HG02852 (cell line): ENCODE data around the gene APEX1.
"Not testable (repeated sequence)": the region's sequence is repeated elsewhere in the genome, so short reads cannot be mapped to it uniquely, and the experiment has no call there.

Experiments
- ATAC-seq: cut with Tn5 transposase; IDR thresholded peaks from one replicate; pipeline ENCODE4 v1.9.1; 2021; ENCODE audit warnings: mild to moderate bottlenecking, moderate library complexity; ENCODE audit not compliant: unreplicated experiment

The APEX1 gene

GRCh38 chr14:20472536-20473169 is 17.6 kb downstream of the APEX1 start:
- ATAC-seq, result no peak

GRCh38 chr14:20476776-20477175 is 21.8 kb downstream of the APEX1 start:
- ATAC-seq, result no peak

- ATAC-seq, result no peak
Measured at GRCh38 chr14:20477211-20477876, 22.3 kb downstream of the APEX1 start.

- ATAC-seq, result no peak
Measured at GRCh38 chr14:20478894-20479293, 23.9 kb downstream of the APEX1 start.

GRCh38 chr14:20482382-20482781 is 27.4 kb downstream of the APEX1 start:
- no peak for ATAC-seq

- ATAC-seq, result no peak
Measured at GRCh38 chr14:20485900-20486299, 30.9 kb downstream of the APEX1 start.

GRCh38 chr14:20486684-20487395 is 31.8 kb downstream of the APEX1 start:
- no peak for ATAC-seq

GRCh38 chr14:20487396-20487725 is 32.3 kb downstream of the APEX1 start:
- no peak for ATAC-seq

GRCh38 chr14:20489093-20489994 is 34.3 kb downstream of the APEX1 start:
- ATAC-seq, result peak; percentile 45

- ATAC-seq, result no peak
Measured at GRCh38 chr14:20490563-20490962, 35.5 kb downstream of the APEX1 start.

GRCh38 chr14:20492486-20492885 is 37.5 kb downstream of the APEX1 start:
- ATAC-seq, result no peak

- no peak for ATAC-seq
Measured at GRCh38 chr14:20493634-20494033, 38.6 kb downstream of the APEX1 start.

- ATAC-seq, result no peak
Measured at GRCh38 chr14:20494935-20495766, 40.1 kb downstream of the APEX1 start.

- no peak for ATAC-seq
Measured at GRCh38 chr14:20498622-20499021, 43.6 kb downstream of the APEX1 start.

GRCh38 chr14:20499108-20499507 is 44.1 kb downstream of the APEX1 start:
- no peak for ATAC-seq

GRCh38 chr14:20499881-20500280 is 44.9 kb downstream of the APEX1 start:
- ATAC-seq, result no peak

- no peak for ATAC-seq
Measured at GRCh38 chr14:20501346-20501745, 46.3 kb downstream of the APEX1 start.

- no peak for ATAC-seq
Measured at GRCh38 chr14:20503898-20504297, 48.9 kb downstream of the APEX1 start.

- not testable (repeated sequence) for ATAC-seq
Measured at GRCh38 chr14:20506276-20506675, 51.2 kb downstream of the APEX1 start.

GRCh38 chr14:20506752-20507151 is 51.7 kb downstream of the APEX1 start:
- not testable (repeated sequence) for ATAC-seq
